SK-MEL-5 (cell line): ENCODE data around the gene LGALS12. TPM values are rescaled to one million over a fixed set of nuclear protein-coding genes. Genes with fewer than 3 reads are reported as not detected.

ENCODE experiments used
- DNase-seq: peaks from one replicate; pipeline ENCODE4 v3.0.0-alpha.2; 2016; ENCODE audit warnings: low read depth, low spot score
- in situ Hi-C: cut with HindIII; loops from 2 replicates; pipeline ENCODE4 v1.10.0; 2016; ENCODE audit warnings: low sequenced_read_pairs, high pct_unique_total_duplicates, low pct_unique_long_range_greater_than_20kb
- polyA plus RNA-seq, 2 experiments: library from polyadenylated mRNA; depleted of rRNA; stranded (reverse); fragments of >200 nt; gene quantifications; 2 replicates each; pipeline ENCODE4 v1.2.3, GENCODE V29; 2015
- total RNA-seq: library from RNA; depleted of rRNA; stranded (reverse); fragments of >200 nt; shearing (Covaris generic); gene quantifications from 2 replicates; pipeline ENCODE4 v1.2.3, GENCODE V29; 2014; rRNA removed

Gene LGALS12, protein sequence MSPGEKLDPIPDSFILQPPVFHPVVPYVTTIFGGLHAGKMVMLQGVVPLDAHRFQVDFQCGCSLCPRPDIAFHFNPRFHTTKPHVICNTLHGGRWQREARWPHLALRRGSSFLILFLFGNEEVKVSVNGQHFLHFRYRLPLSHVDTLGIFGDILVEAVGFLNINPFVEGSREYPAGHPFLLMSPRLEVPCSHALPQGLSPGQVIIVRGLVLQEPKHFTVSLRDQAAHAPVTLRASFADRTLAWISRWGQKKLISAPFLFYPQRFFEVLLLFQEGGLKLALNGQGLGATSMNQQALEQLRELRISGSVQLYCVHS
- not detected in 2 replicates for total RNA-seq
- polyA plus RNA-seq (2015; cell fraction: cytosol; rRNA removed), result not detected in 2 replicates
- polyA plus RNA-seq (2015; cell fraction: nucleus; rRNA removed), result not detected in 2 replicates

- no peak for DNase-seq
- in situ Hi-C loops, result no loop called here
These were observed at the start of gene LGALS12 for GRCh38 chr11:63505857-63506528. Gene LGALS12 (plus strand): TSS chr11:63506084. CDS start chr11:63506459, 375 bp downstream.

DNA sequence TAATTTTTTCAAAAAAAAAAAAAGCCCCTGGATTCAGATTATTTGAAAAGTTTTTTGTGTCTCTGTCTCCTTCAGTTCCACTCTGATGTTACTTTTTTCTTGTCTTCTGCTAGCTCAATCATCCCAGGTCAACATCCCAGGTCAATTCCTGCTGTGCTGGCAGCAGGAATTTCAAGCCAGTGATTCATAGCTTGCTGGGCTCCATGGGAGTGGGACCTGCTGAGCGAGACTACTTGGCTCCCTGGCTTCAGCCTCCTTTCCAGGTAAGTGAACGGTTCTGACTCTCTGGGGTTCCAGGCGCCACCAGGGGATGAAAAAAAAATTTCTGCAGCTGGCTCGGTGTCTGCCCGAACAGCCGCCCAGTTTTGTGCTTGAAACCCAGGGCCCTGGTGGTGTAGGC lies 46.3 kb upstream of the LGALS12 start:
- DNase-seq, result no peak
- in situ Hi-C loops, result no loop called here

DNA sequence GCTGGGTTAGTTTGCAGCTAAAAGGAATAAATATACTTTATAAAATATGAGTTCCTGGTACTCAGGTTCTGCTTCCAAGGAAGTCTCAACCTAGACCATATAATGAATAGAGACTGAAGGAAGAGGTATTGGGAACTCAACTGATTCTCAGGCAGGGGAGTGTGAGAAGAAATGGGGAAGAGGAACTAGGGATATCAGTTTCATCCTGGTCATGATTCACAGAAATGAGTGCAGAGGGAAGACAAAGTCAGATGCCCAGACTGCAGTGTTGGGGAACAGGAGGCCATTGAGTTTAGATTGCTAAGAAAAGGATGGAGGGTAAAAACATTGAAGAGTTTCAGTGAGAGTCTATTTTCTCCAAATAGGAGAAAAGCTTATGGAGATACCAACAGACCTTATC lies 43.7 kb upstream of the LGALS12 start:
- in situ Hi-C loops, result no loop called here
- no peak for DNase-seq

GRCh38 chr11:63470311-63470710 lies 35.6 kb upstream of the LGALS12 start:
- no peak for DNase-seq
- in situ Hi-C loops, result no loop called here

- in situ Hi-C loops, result no loop called here
- no peak for DNase-seq
These were observed 33.5 kb upstream of the LGALS12 start for GRCh38 chr11:63472372-63472771.

DNA sequence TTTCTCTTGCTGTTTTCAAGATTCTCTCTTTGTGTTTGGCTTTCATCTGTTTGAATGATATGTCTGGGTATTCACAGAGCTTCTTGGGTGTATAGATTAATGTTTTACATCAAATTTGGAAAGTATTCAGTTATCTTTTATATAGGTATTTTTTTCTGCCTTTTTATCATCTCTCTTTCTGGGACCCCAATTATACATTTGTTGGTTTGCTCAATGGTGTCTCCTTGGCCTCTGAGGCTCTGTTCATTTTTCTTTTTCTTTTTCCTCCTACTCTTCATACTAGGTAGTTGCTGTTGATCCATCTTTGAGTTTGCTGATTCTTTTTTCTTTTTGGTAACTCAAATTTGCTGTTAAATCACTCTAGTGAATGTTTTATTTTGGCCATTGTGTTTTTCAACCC lies 29.3 kb upstream of the LGALS12 start:
- in situ Hi-C loops, result no loop called here
- no peak for DNase-seq

DNA sequence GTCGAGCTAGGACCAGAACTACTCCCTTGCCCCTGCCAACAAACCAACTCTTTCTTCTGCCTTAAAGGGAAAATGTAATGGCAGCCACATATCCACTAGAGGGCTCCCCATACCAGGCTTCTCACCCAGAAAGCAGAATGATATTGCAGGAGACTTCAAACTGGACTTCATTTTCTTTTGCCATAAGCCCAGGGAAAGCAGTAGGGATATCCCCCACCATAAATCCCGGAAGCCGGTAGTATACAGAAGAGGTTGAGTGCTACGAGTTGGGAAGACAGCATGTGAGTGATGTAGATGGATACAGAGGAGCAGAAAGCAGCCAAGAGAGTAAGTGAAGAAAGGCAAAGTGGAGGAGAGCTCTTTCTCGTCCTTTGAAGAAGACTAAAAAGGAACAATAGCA lies 27.0 kb upstream of the LGALS12 start:
- DNase-seq, result peak; percentile 84
- in situ Hi-C loops, result no loop called here

- in situ Hi-C loops, result no loop called here
- no peak for DNase-seq
These were observed 25.8 kb upstream of the LGALS12 start for GRCh38 chr11:63480039-63480438.

- DNase-seq, result no peak
- in situ Hi-C loops, result no loop called here
These were observed 20.1 kb upstream of the LGALS12 start for GRCh38 chr11:63485777-63486176.

DNA sequence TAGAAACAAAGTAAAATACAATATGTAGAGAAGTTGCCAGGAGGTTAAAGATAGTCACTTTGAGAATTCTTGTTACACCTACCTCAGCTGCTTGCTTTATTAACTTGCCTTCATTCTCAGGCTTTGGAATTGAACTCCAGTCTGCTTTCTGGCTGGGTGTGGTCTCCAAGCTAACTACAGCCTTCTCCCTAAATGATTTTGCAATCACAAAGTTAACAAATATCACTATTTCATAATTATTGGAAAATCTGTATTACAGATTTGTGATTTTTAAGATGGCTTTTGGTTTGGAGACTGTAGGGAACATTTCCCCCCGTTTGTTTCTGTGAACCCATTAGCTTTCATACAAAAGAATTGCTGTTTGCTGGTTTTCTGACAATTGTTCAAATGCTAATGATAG lies 17.1 kb upstream of the LGALS12 start:
- DNase-seq, result no peak
- in situ Hi-C loops, result no loop called here

GRCh38 chr11:63489879-63490278 lies 16.0 kb upstream of the LGALS12 start:
- DNase-seq, result no peak
- in situ Hi-C loops, result no loop called here

DNA sequence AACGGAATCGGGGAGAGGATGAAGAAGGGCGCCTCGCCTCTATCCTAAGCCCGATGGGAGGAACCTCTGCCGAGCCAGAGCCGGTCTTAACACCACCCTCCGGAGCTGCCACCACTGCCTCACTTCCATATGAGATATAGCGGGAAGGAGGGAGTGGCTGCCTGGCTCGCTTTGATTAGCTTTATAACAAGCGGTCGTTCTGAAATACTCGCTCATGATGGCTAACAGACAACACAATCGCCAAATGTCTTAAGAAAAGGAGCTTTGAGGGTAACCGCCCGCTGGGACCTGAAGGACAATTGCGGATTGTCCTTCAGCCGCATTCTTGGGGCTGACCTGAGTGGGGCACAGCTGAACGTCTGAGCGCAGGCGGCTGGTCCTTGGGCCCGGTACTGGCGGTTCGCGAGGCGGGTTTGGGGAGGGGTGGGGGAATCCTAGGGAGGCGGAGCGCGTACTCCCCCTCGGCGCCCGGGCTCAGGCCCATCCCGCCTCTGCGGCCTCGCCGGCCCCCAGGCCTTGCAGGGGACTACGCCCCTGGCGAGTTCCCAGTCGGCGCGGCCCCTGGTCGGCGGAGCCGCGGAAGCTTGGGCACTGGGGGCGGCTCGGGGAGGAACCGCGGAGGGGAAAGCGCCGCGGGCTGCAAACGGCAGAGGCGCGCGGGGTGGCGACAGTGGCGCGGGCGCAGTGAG lies 15.2 kb upstream of the LGALS12 start, which contains the start of gene PLAAT5:
PLAAT5 (minus strand) TSS at position 617 of the 689 bp plus-strand sequence; CDS start at position 484, 133 bp downstream.
- DNase-seq, result no peak
- in situ Hi-C loops, result no loop called here

GRCh38 chr11:63491240-63491587 lies 14.7 kb upstream of the LGALS12 start:
- no peak for DNase-seq
- in situ Hi-C loops, result no loop called here

DNA sequence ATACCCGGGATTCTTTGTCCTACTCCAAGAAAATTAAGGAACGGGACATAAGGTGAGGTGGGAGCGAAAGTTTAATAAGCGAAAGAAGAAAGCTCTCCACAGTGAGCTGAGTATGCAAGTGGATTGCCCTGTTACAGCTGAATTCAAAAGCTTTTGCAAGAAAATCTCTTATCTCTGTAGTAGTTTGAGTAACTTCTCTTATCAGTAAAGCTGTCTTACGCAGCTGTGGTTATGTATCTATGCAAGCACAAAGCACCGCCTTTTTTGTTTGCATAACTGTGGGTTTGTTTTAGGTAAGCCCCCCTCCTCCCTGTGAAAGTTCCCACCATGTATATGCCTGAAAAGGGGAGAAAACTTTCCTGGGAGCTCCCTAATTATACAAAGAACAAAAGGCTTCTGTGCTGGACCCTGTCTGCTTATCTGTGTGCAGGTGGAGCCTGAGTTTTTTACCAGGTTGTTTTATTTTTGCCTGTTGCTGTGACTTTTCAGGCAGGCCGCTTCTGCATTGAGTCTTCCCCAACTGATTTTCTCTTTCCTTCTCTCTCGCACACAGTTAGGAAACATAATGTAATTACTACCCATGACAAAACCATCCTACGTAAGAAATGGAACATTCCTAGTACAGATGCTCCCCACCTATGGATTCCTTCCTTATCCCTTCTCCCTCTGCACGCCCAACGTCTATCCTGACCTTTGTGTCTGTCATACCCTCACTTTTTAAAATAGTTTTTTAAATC lies 14.1 kb upstream of the LGALS12 start:
- in situ Hi-C loops, result no loop called here
- DNase-seq, result no peak

DNA sequence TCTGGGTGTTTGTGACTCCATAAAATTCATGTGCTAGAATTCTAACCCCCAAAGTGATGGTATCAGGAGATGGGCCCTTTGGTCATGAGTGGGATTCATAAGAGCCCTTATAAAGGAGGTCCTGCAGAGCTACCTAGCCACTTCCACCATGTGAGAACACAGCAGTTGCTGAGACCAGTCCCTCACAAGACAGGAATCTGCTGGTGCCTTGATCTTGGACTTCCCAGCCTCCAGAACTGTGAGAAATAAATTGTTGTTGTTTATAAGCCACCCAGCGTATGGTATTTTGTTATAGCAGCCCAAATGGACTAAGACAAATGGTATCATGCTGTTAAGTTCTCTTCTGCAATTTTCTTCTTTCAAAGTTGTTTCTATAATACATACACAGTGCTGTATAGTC lies 13.4 kb upstream of the LGALS12 start:
- no peak for DNase-seq
- in situ Hi-C loops, result no loop called here

DNA sequence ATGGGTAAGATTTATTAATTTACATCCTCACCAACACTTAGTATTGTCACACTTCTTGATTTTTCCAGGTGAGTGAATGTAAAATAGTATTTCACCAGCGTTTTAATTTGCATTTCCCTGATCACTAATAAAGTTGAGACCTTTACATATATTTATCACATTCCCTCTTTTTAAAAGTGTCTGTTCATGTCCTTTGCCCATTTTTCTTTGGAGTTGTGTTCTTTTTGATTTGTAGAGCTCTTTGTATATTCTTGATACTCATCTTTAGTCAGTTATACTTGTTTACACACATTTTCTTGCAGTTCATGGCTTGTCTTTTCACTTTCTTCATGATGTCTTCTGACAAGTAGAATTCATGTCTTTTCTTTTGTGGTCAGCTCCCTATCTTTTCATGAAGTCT lies 12.8 kb upstream of the LGALS12 start:
- no peak for DNase-seq
- in situ Hi-C loops, result no loop called here

- in situ Hi-C loops, result no loop called here
- no peak for DNase-seq
These were observed 10.9 kb upstream of the LGALS12 start for GRCh38 chr11:63494975-63495374.

GRCh38 chr11:63499874-63500273 lies 6.0 kb upstream of the LGALS12 start:
- in situ Hi-C loops, result no loop called here
- DNase-seq, result no peak
